BE2C (cell line): ENCODE measurements around the gene EPS15.

Experiments used
- DNase-seq: peaks from one replicate; pipeline ENCODE4 v3.0.0-alpha.2; 2020
- H3K27me3 ChIP-seq: fragments of 250-450 bp; sonication (Bioruptor Pico); 2 replicates; pipeline ENCODE4 v1.5.1; 2020; ENCODE audit warnings: mild to moderate bottlenecking
- H3K36me3 ChIP-seq: fragments of 250-450 bp; sonication (Bioruptor Pico); 2 replicates; pipeline ENCODE4 v1.5.1; 2020; ENCODE audit warnings: mild to moderate bottlenecking
- H3K4me1 ChIP-seq: fragments of 250-450 bp; sonication (Bioruptor Pico); 2 replicates; pipeline ENCODE4 v1.5.1; 2020
- H3K4me3 ChIP-seq: 2 replicates; pipeline ENCODE4 v1.5.1; 2011; ENCODE audit warnings: low read depth, low read length
- H3K9me3 ChIP-seq: fragments of 250-450 bp; sonication (Bioruptor Pico); 2 replicates; pipeline ENCODE4 v1.5.1; 2020
- CTCF ChIP-seq: IDR thresholded peaks from 2 replicates; pipeline ENCODE4 v1.5.1; 2012; ENCODE audit warnings: mild to moderate bottlenecking, low read depth, low read length

The EPS15 gene

GRCh38 chr1:51499694-51500093, 19.4 kb downstream of the EPS15 start:
- Histone ChIP-seq H3K27me3 (no peaks in the 10 kb centered on the region), H3K36me3 (no peaks in the 10 kb centered on the region), H3K4me1 (no peaks in the 10 kb centered on the region), H3K4me3 (no peak overlapping the region), H3K9me3 (no peaks in the 10 kb centered on the region)
- no peak for TF ChIP-seq CTCF
- no peak for DNase-seq

GRCh38 chr1:51498924-51499323, 20.1 kb downstream of the EPS15 start:
- Histone ChIP-seq H3K4me3 (no peak overlapping the region), H3K27me3 (no peaks in the 10 kb centered on the region), H3K4me1 (no peaks in the 10 kb centered on the region), H3K36me3 (no peaks in the 10 kb centered on the region), H3K9me3 (no peaks in the 10 kb centered on the region)
- TF ChIP-seq CTCF, result no peak
- DNase-seq, result no peak

GRCh38 chr1:51497340-51497739, 21.7 kb downstream of the EPS15 start:
- Histone ChIP-seq H3K4me1 (no peaks in the 10 kb centered on the region), H3K9me3 (no peaks in the 10 kb centered on the region), H3K27me3 (no peaks in the 10 kb centered on the region), H3K4me3 (no peak overlapping the region), H3K36me3 (no peaks in the 10 kb centered on the region)
- no peak for TF ChIP-seq CTCF
- DNase-seq, result no peak

- Histone ChIP-seq H3K4me3 (no peak overlapping the region), H3K36me3 (no peaks in the 10 kb centered on the region), H3K27me3 (no peaks in the 10 kb centered on the region), H3K9me3 (no peaks in the 10 kb centered on the region), H3K4me1 (no peaks in the 10 kb centered on the region)
- no peak for TF ChIP-seq CTCF
- DNase-seq, result no peak
These were observed 24.8 kb downstream of the EPS15 start for GRCh38 chr1:51494138-51494830.

- DNase-seq, result no peak
These were observed 27.7 kb downstream of the EPS15 start for GRCh38 chr1:51491166-51491981.

More at GRCh38 chr1:51491166-51491981, 27.7 kb downstream of the EPS15 start:
- TF ChIP-seq CTCF, result no peak
- Histone ChIP-seq H3K27me3 (no peaks in the 10 kb centered on the region), H3K9me3 (no peaks in the 10 kb centered on the region), H3K4me1 (no peaks in the 10 kb centered on the region), H3K4me3 (no peak overlapping the region), H3K36me3 (no peaks in the 10 kb centered on the region)
